Mesothelial cell of epicardium (in vitro differentiated cells): ENCODE data around the gene METTL14. TPM values are rescaled to one million over a fixed set of nuclear protein-coding genes. Genes with fewer than 3 reads are reported as not detected.
A peak's percentile ranks its signal among the peaks of the same experiment; 100 is the strongest.

ENCODE experiments used
- DNase-seq, 2 experiments: peaks; one replicate each; pipeline ENCODE4 v3.0.0; 2021; ENCODE audit warnings: low spot score in 2 of 2; ENCODE audit not compliant: unreplicated experiment in 2 of 2
- H3K27ac Mint-ChIP-seq: 2 replicates; pipeline ENCODE4 v1.8.0; 2021; ENCODE audit warnings: mixed read lengths
- H3K27me3 Mint-ChIP-seq: 2 replicates; pipeline ENCODE4 v1.8.0; 2021; ENCODE audit warnings: low read depth, mixed read lengths
- H3K36me3 Mint-ChIP-seq: 2 replicates; pipeline ENCODE4 v1.8.0; 2021; ENCODE audit warnings: mixed read lengths
- H3K4me1 Mint-ChIP-seq: 2 replicates; pipeline ENCODE4 v1.8.0; 2021; ENCODE audit warnings: mixed read lengths
- H3K4me3 Mint-ChIP-seq: 2 replicates; pipeline ENCODE4 v1.8.0; 2021; ENCODE audit warnings: mild to moderate bottlenecking, moderate library complexity, mixed read lengths
- H3K9me3 Mint-ChIP-seq: 2 replicates; pipeline ENCODE4 v1.8.0; 2021; ENCODE audit warnings: mixed read lengths
- CTCF ChIP-seq: fragments of 200-600 bp; sonication (generic); IDR thresholded peaks from one replicate; pipeline ENCODE4 v1.5.0; 2021; ENCODE audit warnings: antibody characterized with exemption; ENCODE audit not compliant: unreplicated experiment
- total RNA-seq: library from RNA; stranded (reverse); gene quantifications from 3 replicates; pipeline ENCODE4 v1.2.1, GENCODE V29; 2021

METTL14 gene
- total RNA-seq, 1 donor from 2014 or later = 60.2 TPM

- Mint-ChIP-seq H3K4me1 (peaks cover 82% of the 10 kb centered on the region), H3K36me3 (peaks cover 11% of the 10 kb centered on the region), H3K4me3 (no peak overlapping the region), H3K9me3 (no peaks in the 10 kb centered on the region), H3K27me3 (no peaks in the 10 kb centered on the region), H3K27ac (peak overlapping the region; percentile 93)
- no peak for DNase-seq
- no peak for TF ChIP-seq CTCF
Measured at GRCh38 chr4:118756429-118756828, 71.2 kb downstream of the METTL14 start.

GRCh38 chr4:118756958-118757357 lies 71.8 kb downstream of the METTL14 start:
- TF ChIP-seq CTCF = no peak
- Mint-ChIP-seq H3K4me3 (no peak overlapping the region), H3K9me3 (no peaks in the 10 kb centered on the region), H3K36me3 (peaks cover 6% of the 10 kb centered on the region), H3K4me1 (peaks cover 82% of the 10 kb centered on the region), H3K27me3 (no peaks in the 10 kb centered on the region), H3K27ac (peak overlapping the region; percentile 76)
- no peak for DNase-seq

- no peak for DNase-seq
- Mint-ChIP-seq H3K36me3 (peaks cover 5% of the 10 kb centered on the region), H3K27me3 (no peaks in the 10 kb centered on the region), H3K9me3 (no peaks in the 10 kb centered on the region), H3K4me1 (peaks cover 86% of the 10 kb centered on the region), H3K27ac (peak overlapping the region; percentile 76), H3K4me3 (no peak overlapping the region)
- TF ChIP-seq CTCF = no peak
Measured at GRCh38 chr4:118757761-118758251, 72.6 kb downstream of the METTL14 start.

GRCh38 chr4:118758293-118758692 lies 73.1 kb downstream of the METTL14 start:
- peaks cover 4% of the 10 kb centered on the region for H3K36me3 Mint-ChIP-seq
- H3K4me1 Mint-ChIP-seq = peaks cover 87% of the 10 kb centered on the region
- H3K27me3 Mint-ChIP-seq = no peaks in the 10 kb centered on the region
- peak overlapping the region; percentile 76 for H3K27ac Mint-ChIP-seq
- H3K4me3 Mint-ChIP-seq = no peak overlapping the region
- TF ChIP-seq CTCF = no peak
- no peak for DNase-seq
- H3K9me3 Mint-ChIP-seq = no peaks in the 10 kb centered on the region

GRCh38 chr4:118759481-118759880 lies 74.3 kb downstream of the METTL14 start:
- Mint-ChIP-seq H3K27ac (peak overlapping the region; percentile 78), H3K4me3 (no peak overlapping the region), H3K36me3 (peaks cover 13% of the 10 kb centered on the region), H3K27me3 (no peaks in the 10 kb centered on the region), H3K4me1 (peaks cover 87% of the 10 kb centered on the region), H3K9me3 (no peaks in the 10 kb centered on the region)
- TF ChIP-seq CTCF = no peak
- no peak for DNase-seq

GRCh38 chr4:118760092-118760491 lies 74.9 kb downstream of the METTL14 start:
- no peaks in the 10 kb centered on the region for H3K27me3 Mint-ChIP-seq

More at GRCh38 chr4:118760092-118760491, 74.9 kb downstream of the METTL14 start:
- Mint-ChIP-seq H3K4me1 (peaks cover 82% of the 10 kb centered on the region), H3K27ac (no peak overlapping the region), H3K9me3 (no peaks in the 10 kb centered on the region), H3K4me3 (no peak overlapping the region), H3K36me3 (peaks cover 14% of the 10 kb centered on the region)
- TF ChIP-seq CTCF = no peak
- no peak for DNase-seq
